Keratinocyte (primary cell): ENCODE measurements around the gene DSCAM.

Experiments
- EZH2 ChIP-seq: IDR thresholded peaks from one replicate; pipeline ENCODE4 v1.6.1; 2012; ENCODE audit warnings: inconsistent platforms, mild to moderate bottlenecking, low read length, moderate library complexity
- TF ChIP-seq, protein P1 (sequence below), 3 experiments: IDR thresholded peaks in 1 of 3; conservative IDR thresholded peaks in 1 of 3; optimal IDR thresholded peaks in 1 of 3; 2 replicates in 2 of 3; 3 replicates in 1 of 3; pipeline versions ENCODE3 to v1.5.1; 2011; ENCODE audit warnings: low read length in 3 of 3, mild to moderate bottlenecking in 3 of 3, moderate library complexity in 2 of 3, control low read depth in 1 of 3, inconsistent platforms in 1 of 3; ENCODE audit not compliant: insufficient read depth in 2 of 3; ENCODE audit errors: extremely low read depth in 1 of 3

DNA sequence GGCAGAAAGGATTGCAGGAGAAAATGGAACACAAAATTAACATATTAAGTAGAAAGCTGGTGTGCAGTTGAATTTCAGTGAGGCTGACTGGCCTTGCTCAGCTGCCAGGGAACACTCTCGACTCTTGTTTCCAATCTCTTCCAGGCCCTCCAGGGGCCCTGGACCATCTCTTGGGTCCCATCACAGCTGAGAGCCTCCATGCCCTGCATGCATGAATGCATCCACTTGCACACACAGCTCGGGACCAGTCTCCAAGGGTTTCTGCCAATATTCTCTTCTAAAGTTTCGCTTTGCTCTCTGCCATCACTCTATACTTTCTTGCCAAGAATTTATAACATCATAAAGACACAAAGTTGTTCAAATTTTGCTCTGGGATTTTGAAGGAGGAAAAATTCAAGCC lies 200.3 kb downstream of the DSCAM start:
- TF ChIP-seq, protein P1, sequence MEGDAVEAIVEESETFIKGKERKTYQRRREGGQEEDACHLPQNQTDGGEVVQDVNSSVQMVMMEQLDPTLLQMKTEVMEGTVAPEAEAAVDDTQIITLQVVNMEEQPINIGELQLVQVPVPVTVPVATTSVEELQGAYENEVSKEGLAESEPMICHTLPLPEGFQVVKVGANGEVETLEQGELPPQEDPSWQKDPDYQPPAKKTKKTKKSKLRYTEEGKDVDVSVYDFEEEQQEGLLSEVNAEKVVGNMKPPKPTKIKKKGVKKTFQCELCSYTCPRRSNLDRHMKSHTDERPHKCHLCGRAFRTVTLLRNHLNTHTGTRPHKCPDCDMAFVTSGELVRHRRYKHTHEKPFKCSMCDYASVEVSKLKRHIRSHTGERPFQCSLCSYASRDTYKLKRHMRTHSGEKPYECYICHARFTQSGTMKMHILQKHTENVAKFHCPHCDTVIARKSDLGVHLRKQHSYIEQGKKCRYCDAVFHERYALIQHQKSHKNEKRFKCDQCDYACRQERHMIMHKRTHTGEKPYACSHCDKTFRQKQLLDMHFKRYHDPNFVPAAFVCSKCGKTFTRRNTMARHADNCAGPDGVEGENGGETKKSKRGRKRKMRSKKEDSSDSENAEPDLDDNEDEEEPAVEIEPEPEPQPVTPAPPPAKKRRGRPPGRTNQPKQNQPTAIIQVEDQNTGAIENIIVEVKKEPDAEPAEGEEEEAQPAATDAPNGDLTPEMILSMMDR (optimal IDR thresholded peaks at IDR 0.05 in 1 of 3, IDR thresholded peaks at IDR 0.05 in 1 of 3, conservative IDR thresholded peaks at IDR 0.05 in 1 of 3; ENCODE audit: extremely low read depth in 1 of 3, insufficient read depth in 2 of 3, low read length in 3 of 3) = no peak
- TF ChIP-seq EZH2 = no peak
